Measurements from ENCODE around the gene ALOX12B.
"Not testable (repeated sequence)": the region's sequence is repeated elsewhere in the genome, so short reads cannot be mapped to it uniquely, and the experiment has no call there.

Gene ALOX12B

DNA sequence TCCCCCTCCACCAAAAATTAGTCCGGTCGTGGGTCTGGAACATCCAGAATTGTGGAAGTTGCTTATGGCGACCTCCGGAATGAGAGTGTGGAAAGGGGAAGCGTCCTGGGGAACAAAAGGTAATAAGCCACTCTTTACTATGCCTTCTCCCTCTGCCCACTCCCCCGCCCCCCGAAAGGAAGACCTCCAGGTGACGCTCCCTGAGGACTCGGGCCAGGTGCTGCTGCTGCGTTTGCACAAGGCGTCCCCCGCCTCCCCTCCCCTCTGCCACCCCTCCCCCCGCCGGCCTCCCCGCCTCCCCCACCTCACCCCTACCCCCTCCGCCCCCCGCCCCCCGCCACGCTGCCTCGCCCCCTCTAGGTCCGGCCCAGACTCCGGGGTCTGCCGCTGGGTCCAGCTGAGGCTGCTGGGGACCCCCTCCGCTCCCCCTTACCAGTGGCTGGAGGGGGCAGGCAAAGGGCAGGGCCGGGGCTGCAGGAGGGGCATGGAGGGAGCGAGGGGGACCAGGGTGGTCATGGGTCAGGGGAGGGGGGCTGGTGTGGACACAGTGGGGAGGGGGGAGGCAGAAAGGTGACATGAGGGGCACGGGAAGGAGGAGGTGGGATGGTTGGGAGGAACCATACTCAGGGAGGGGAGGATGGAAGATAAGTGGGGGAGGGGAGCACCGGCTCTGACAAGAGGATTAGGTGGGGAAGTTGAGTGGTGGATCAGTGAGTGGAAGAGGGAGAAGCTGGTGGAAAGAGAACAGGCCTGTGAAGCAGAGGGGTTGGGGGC, 23.6 kb downstream of the ALOX12B start:
- peak in 1 of 3 experiments; percentile 0 for DNase-seq

GRCh38 chr17:8062807-8063483, 24.6 kb downstream of the ALOX12B start:
- peak in 1 of 3 experiments; percentile 9 for DNase-seq

DNA sequence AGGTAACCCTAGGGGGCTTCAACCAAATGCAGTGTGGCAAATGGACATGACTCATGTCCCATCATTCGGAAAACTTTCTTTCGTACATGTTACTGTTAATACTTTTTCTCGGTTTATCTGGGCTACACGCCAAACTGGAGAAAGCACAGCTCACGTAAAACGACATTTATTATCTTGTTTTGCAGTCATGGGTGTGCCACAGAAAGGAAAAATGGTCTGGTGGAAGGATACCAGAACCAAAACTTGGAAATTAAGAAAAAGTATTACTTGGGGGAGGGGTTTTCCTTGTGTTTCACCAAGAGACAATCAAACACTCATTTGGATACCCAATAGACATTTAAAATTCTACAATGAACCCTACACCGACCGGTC, 25.1 kb downstream of the ALOX12B start:
- DNase-seq = no peak

GRCh38 chr17:8061851-8062250, 25.7 kb downstream of the ALOX12B start:
- not testable (repeated sequence) for DNase-seq

DNA sequence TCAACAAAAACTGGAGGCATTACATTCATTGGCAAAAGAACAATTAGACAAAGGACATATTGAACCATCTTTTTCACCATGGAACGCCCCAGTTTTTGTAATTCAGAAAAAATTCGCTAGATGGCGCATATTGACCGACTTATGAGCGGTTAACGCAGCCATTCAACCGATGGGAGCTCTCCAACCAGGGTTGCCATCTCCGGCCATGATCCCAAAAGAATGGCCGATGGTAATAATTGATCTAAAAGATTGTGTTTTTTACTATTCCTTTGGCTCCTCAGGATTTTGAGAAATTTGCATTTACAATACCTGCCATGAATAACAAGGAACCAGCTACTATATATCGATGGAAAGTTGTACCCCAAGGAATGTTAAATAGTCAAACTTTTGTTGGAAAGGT, 27.2 kb downstream of the ALOX12B start:
- peak; percentile 65 to 86 (median 86) for DNase-seq

GRCh38 chr17:8059131-8059530, 28.4 kb downstream of the ALOX12B start:
- peak in 2 of 3 experiments; percentile 4 to 44 for DNase-seq

DNA sequence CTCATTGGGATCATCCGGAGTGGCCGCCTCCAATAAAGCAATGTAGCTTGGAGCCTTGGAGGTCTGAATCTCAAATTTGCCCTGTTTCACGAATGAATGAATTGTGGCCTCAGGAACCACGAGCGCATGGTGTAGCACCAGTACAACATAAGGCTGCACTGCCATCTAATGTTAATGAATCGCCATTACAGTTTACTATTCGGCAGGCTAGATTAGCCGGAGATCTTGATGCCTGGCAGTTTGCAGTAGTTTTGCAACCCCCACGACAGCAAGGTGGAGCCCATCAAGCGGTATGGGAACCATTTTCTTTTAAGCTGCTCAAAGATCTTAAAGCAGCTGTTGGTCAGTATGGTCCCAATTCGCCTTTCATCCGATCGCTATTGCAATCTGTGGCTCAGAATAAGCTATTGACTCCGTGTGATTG, 29.8 kb downstream of the ALOX12B start:
- peak; percentile 54 to 84 (median 68) for DNase-seq

DNA sequence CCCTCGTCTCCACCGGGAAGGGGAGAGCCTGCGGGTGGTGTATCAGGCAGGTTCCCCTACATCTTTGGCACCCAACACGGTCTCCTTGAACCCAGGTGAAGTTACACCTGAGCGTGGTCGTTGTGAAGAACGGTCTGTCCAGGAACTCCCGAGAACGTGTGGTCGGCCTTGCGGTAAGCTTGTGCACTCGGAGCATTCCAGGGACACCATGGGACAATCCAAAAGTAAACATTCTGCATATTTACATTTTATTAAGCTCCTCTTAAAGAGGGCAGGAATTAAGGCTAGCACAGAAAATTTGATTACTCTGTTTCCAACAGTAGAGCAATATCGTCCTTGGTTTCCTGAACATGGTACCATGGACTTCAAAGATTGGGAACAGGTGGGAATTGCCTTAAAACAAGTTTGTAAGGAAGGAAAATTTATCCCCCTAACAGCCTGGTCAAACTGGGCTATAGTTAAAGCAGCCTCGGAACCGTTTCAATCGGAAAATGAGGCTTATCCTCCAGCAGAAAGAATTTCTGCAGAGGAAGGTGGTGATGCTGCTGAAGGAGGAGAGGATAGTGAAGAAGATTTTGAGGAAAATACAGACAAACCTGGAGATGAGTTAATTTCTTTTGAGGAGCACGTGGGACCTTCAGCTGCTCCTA, 30.4 kb downstream of the ALOX12B start:
- peak in 1 of 3 experiments; percentile 36 for DNase-seq

DNA sequence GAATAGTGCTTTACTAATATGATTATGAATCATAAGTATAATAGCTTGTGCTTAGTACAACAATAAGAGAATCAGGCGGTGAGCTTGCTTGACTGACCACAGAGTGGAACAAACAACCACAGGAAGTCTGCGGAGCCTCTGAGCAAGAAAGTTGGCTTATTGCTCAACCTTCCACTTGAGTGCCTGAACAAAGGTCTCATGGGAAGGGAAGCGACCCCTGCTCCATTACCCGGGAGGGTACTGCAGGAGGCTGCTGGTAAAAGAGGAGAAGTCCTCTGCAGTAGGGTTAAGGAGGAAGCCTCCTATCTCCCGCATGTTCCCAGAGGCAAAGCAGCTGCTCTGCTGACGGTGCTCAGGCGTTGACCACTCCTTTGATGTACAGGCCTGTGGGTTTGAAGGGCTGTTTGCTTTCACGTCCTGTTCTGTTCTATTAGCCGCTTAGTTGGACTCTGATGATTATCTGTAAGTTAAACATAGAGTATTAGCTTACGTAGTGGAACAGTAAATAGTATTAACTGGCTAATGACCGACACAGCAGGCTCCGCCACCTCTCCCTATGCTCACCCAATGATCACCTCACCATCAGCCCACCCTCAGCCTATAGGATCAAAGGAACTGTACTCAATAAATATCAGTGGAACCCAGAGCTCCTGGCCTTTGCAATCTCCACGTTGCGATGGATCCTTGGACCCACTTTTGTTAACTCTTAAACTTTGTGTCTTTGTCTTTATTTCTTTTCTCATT, 31.1 kb downstream of the ALOX12B start:
- peak in 2 of 3 experiments; percentile 27 to 66 for DNase-seq

- DNase-seq = no peak
Observed at GRCh38 chr17:8055851-8056231, 31.7 kb downstream of the ALOX12B start.

DNA sequence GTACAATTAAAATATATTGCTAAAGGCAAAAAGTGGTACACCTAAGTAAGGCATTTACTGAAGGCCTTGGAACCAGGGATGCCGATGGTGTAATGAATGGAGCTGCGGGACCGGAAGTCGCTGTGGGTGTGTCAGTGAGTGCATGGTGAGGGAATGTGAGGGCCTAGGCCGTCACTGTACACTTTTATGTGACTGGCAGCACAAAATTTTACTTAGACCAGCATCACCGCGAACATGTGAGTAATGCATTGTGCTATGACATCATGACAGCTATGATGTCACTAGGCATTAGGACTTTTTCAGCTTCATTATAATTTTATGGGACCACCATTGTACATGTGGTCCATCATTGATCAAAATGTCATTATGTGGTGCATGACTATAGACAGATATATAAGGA, 33.9 kb downstream of the ALOX12B start:
- DNase-seq = no peak

DNA sequence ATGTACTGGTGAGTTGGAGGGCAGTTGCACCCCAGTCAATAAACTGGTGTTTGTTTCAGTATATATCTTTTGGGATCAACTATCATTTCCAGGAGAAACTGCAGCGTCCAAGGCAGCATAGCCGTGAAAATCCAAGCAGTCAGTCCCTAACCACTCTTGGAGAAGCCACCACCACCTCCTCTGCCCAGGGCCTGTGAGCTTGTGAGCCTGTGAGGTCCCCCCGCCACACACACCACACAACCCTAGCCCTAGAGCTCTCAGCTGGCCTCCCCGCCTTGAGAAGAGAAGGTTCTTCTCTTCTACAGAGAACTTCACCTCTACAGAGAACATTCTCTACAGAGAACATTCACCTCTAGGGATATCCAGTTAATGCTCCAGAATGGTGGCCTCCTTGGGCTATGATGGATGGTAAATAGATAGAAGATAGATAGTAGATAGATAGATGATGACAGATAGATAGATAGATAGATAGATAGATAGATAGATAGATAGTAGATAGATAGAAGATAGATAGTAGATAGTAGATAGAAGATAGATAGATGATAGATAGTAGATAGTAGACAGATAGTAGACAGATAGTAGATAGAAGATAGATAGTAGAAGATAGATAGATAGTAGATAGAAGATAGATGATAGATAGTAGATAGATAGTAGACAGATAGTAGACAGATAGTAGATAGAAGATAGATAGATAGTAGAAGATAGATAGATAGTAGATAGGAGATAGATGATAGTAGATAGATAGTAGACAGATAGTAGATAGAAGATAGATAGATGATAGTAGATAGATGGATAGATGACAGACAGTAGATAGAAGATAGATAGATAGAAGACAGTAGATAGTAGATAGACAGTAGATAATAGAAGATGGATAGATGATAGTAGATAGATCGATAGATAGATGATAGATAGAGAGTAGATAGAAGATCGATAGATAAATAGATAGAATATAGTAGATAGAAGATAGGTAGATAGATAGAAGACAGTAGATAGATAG, 35.0 kb downstream of the ALOX12B start:
- no peak for DNase-seq

DNA sequence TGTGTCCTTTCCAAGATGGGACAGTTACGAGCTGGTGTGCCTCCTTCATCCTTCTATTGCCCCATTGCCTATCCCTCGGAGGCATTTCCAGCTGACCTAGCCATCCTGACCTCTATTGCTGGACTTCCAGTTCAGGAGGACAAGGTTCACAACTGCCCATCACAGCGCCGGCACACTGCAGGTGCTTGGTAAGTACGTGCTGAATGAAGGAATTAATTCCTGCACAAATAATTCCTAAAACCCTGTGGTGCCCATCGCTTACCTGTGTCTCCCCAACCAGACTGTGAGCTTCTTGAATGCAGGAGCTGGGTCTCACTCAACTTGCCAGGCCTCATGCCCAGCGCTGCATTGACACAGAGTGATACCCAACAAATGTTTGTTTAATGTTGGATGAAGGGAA, 35.7 kb downstream of the ALOX12B start:
- no peak for DNase-seq

GRCh38 chr17:8048736-8049135, 38.8 kb downstream of the ALOX12B start:
- DNase-seq = no peak

GRCh38 chr17:8048236-8048635, 39.3 kb downstream of the ALOX12B start:
- no peak for DNase-seq

GRCh38 chr17:8047769-8048110, 39.8 kb downstream of the ALOX12B start:
- DNase-seq = no peak

- DNase-seq = no peak
Observed at GRCh38 chr17:8046929-8047768, 40.4 kb downstream of the ALOX12B start.

GRCh38 chr17:8046306-8046928, 41.1 kb downstream of the ALOX12B start:
- no peak for DNase-seq

GRCh38 chr17:8044819-8045810, 42.4 kb downstream of the ALOX12B start:
- DNase-seq = no peak
